H9 (cell line): ENCODE data around the gene HDHD3. TPM values are rescaled to one million over a fixed set of nuclear protein-coding genes. Genes with fewer than 3 reads are reported as not detected.

Experiments used
- DNase-seq: peaks from one replicate; pipeline ENCODE4 v3.0.0-alpha.2; 2017
- H2AFZ ChIP-seq: one replicate; pipeline ENCODE4 v1.6.1; 2013; ENCODE audit warnings: mild to moderate bottlenecking, low read length, control low read depth, moderate library complexity
- H2AK5ac ChIP-seq: 2 replicates; pipeline ENCODE4 v1.6.1; 2013; ENCODE audit warnings: low read length, control low read depth, mixed read lengths; ENCODE audit not compliant: insufficient read length
- H2BK120ac ChIP-seq: one replicate; pipeline ENCODE4 v1.6.1; 2013; ENCODE audit warnings: low read depth, mild to moderate bottlenecking, low read length, control low read depth, inconsistent platforms; ENCODE audit not compliant: poor library complexity, severe bottlenecking
- H2BK12ac ChIP-seq: 2 replicates; pipeline ENCODE4 v1.6.1; 2013; ENCODE audit warnings: low read length, control low read depth, mixed read lengths, low read depth; ENCODE audit not compliant: insufficient read length
- H2BK15ac ChIP-seq: 2 replicates; pipeline ENCODE4 v1.6.1; 2013; ENCODE audit warnings: low read depth, low read length, control low read depth
- H2BK20ac ChIP-seq: one replicate; pipeline ENCODE4 v1.6.1; 2013; ENCODE audit warnings: low read depth, mild to moderate bottlenecking, low read length, control low read depth, inconsistent platforms; ENCODE audit not compliant: poor library complexity, severe bottlenecking
- H2BK5ac ChIP-seq: 2 replicates; pipeline ENCODE4 v1.6.1; 2013; ENCODE audit warnings: low read length, control low read depth, mixed read lengths; ENCODE audit not compliant: insufficient read length
- H3K14ac ChIP-seq: 2 replicates; pipeline ENCODE4 v1.6.1; 2013; ENCODE audit warnings: low read length, control low read depth; ENCODE audit not compliant: insufficient read depth
- H3K18ac ChIP-seq: 2 replicates; pipeline ENCODE4 v1.6.1; 2013; ENCODE audit warnings: low read depth, mild to moderate bottlenecking, mixed read lengths, low read length, control low read depth; ENCODE audit not compliant: insufficient read length
- H3K23ac ChIP-seq: 2 replicates; pipeline ENCODE4 v1.6.1; 2013; ENCODE audit warnings: low read length, control low read depth, mixed read lengths, low read depth; ENCODE audit not compliant: insufficient read length
- H3K23me2 ChIP-seq: 2 replicates; pipeline ENCODE4 v1.6.1; 2013; ENCODE audit warnings: low read depth, mild to moderate bottlenecking, mixed read lengths, low read length, control low read depth; ENCODE audit not compliant: insufficient read length, poor library complexity, severe bottlenecking
- H3K27ac ChIP-seq: 2 replicates; pipeline ENCODE4 v1.5.1; 2013; ENCODE audit warnings: low read length, control low read depth, mixed read lengths, low read depth; ENCODE audit not compliant: insufficient read length
- H3K27me3 ChIP-seq: 2 replicates; pipeline ENCODE4 v1.6.1; 2013; ENCODE audit warnings: low read length, control low read depth, inconsistent platforms; ENCODE audit not compliant: insufficient read depth
- H3K4ac ChIP-seq: 2 replicates; pipeline ENCODE4 v1.6.1; 2013; ENCODE audit warnings: low read depth, mild to moderate bottlenecking, control low read depth, inconsistent platforms, low read length, moderate library complexity
- H3K4me1 ChIP-seq: 2 replicates; pipeline ENCODE4 v1.6.1; 2013; ENCODE audit warnings: low read length, control low read depth, inconsistent platforms; ENCODE audit not compliant: insufficient read depth
- H3K4me2 ChIP-seq: 2 replicates; pipeline ENCODE4 v1.6.1; 2013; ENCODE audit warnings: low read length, control low read depth, mixed read lengths; ENCODE audit not compliant: insufficient read length, insufficient read depth
- H3K56ac ChIP-seq: 2 replicates; pipeline ENCODE4 v1.6.1; 2013; ENCODE audit warnings: low read depth, mild to moderate bottlenecking, mixed read lengths, low read length, control low read depth; ENCODE audit not compliant: insufficient read length
- H3K79me1 ChIP-seq: 2 replicates; pipeline ENCODE4 v1.6.1; 2013; ENCODE audit warnings: low read depth, mild to moderate bottlenecking, moderate library complexity, low read length, control low read depth, inconsistent platforms; ENCODE audit not compliant: insufficient read depth, poor library complexity, severe bottlenecking
- H3K79me2 ChIP-seq: 2 replicates; pipeline ENCODE4 v1.6.1; 2013; ENCODE audit warnings: low read length, control low read depth, inconsistent platforms; ENCODE audit not compliant: insufficient read depth
- H3K9ac ChIP-seq: 2 replicates; pipeline ENCODE4 v1.6.1; 2013; ENCODE audit warnings: low read length, control low read depth, mixed read lengths; ENCODE audit not compliant: insufficient read length; ENCODE audit errors: extremely low read depth
- H3K9me3 ChIP-seq: one replicate; pipeline ENCODE4 v1.6.1; 2013; ENCODE audit warnings: low read depth, low read length, inconsistent platforms; ENCODE audit not compliant: control insufficient read depth
- H3T11ph ChIP-seq: one replicate; pipeline ENCODE4 v1.6.1; 2013; ENCODE audit warnings: mild to moderate bottlenecking, low read length, control low read depth, inconsistent platforms
- H4K20me1 ChIP-seq: one replicate; pipeline ENCODE4 v1.6.1; 2013; ENCODE audit not compliant: control insufficient read depth, insufficient read length, insufficient read depth
- H4K5ac ChIP-seq: 2 replicates; pipeline ENCODE4 v1.6.1; 2013; ENCODE audit warnings: low read depth, mild to moderate bottlenecking, mixed read lengths, low read length, control low read depth; ENCODE audit not compliant: insufficient read length
- H4K8ac ChIP-seq: replicated peaks from 2 replicates; pipeline ENCODE4 v1.6.1; 2013; ENCODE audit warnings: low read length, control low read depth, mixed read lengths, low read depth; ENCODE audit not compliant: insufficient read length
- H4K91ac ChIP-seq: 2 replicates; pipeline ENCODE4 v1.6.1; 2013; ENCODE audit warnings: low read depth, mild to moderate bottlenecking, moderate library complexity, mixed read lengths, low read length, control low read depth; ENCODE audit not compliant: insufficient read length
- H3K27ac Mint-ChIP-seq, 3 experiments: 2 replicates in 2 of 3; 3 replicates in 1 of 3; pipeline ENCODE4 v1.8.0; 2020 to 2021; ENCODE audit warnings: mixed read lengths in 3 of 3, mild to moderate bottlenecking in 1 of 3, moderate library complexity in 1 of 3
- H3K27me3 Mint-ChIP-seq: 2 replicates; pipeline ENCODE4 v1.8.0; 2021; ENCODE audit warnings: low read depth, mild to moderate bottlenecking, moderate library complexity, mixed read lengths
- H3K36me3 Mint-ChIP-seq, 3 experiments: 2 replicates in 2 of 3; 3 replicates in 1 of 3; pipeline ENCODE4 v1.8.0; 2020 to 2021; ENCODE audit warnings: low read depth in 3 of 3, mixed read lengths in 3 of 3; ENCODE audit not compliant: insufficient read depth in 1 of 3
- H3K4me1 Mint-ChIP-seq, 2 experiments: 2 replicates each; pipeline ENCODE4 v1.8.0; 2020; ENCODE audit warnings: mixed read lengths in 2 of 2
- H3K4me3 Mint-ChIP-seq, 2 experiments: 2 replicates in 1 of 2; 3 replicates in 1 of 2; pipeline ENCODE4 v1.8.0; 2020 to 2021; ENCODE audit warnings: mild to moderate bottlenecking in 2 of 2, mixed read lengths in 2 of 2, moderate library complexity in 1 of 2
- H3K9me3 Mint-ChIP-seq, 2 experiments: 2 replicates in 1 of 2; 3 replicates in 1 of 2; pipeline ENCODE4 v1.8.0; 2020; ENCODE audit warnings: mild to moderate bottlenecking in 2 of 2, mixed read lengths in 2 of 2, moderate library complexity in 1 of 2
- WGBS: extraction: QIAGEN DNeasy Blood & Tissue Kit; methylation state at CpG from one replicate; pipeline ENCODE4 v1.1.7; 2013; ENCODE audit warnings: missing lambda C conversion rate, low lambda C conversion rate, mixed read lengths; ENCODE audit not compliant: insufficient read length; ENCODE audit errors: extremely low coverage; 5-methylcytosine and 5-hydroxymethylcytosine counted together
- total RNA-seq: library from RNA; stranded (reverse); gene quantifications from 2 replicates; pipeline ENCODE4 v1.2.1, GENCODE V29; 2021
- TF ChIP-seq, protein P1 (sequence below): fragments of 200-600 bp; sonication (generic); conservative IDR thresholded peaks from 3 replicates; pipeline ENCODE4 v1.8.0; 2021; ENCODE audit warnings: antibody characterized with exemption, mild to moderate bottlenecking

The HDHD3 gene
- total RNA-seq, 1 experiment from 2014 or later: 10.9 TPM

DNA sequence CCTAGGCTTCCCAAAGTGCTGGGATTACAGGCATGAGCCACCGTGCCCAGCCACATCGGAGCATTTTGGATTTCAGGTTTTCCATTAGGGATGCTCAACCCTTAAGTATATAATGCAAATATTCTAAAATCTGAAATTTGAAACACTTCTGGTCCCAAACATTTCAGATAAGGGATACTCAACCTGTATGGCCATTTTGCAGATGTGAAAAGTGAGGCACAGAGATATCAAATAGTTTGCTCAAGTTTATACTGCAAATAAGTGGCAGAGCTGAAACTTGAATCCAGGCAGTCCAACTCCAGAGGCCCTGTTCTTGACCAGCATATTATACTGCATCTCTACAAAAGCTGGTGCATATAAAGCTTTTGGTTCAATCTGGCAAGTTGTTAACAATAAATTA, 39.1 kb downstream of the HDHD3 start:
- H3K36me3 Mint-ChIP-seq: no peaks in the 10 kb centered on the region
- H2AFZ ChIP-seq: no peak overlapping the region

More for the DNA sequence above, 39.1 kb downstream of the HDHD3 start:
- Histone ChIP-seq H3K79me1 (no peaks in the 10 kb centered on the region), H3K9me3 (no peaks in the 10 kb centered on the region), H3K18ac (no peak overlapping the region), H3K27me3 (no peaks in the 10 kb centered on the region; the same call in 1 of the 2 replicates), H2BK120ac (no peak overlapping the region), H3K4me2 (no peak overlapping the region), H3K56ac (no peak overlapping the region), H3T11ph (no peak overlapping the region), H3K4me1 (no peaks in the 10 kb centered on the region), H4K91ac (no peak overlapping the region), H2BK15ac (no peak overlapping the region), H2AK5ac (no peak overlapping the region), H3K79me2 (no peaks in the 10 kb centered on the region), H3K27ac (no peak overlapping the region), H3K9ac (no peak overlapping the region), H2BK12ac (no peak overlapping the region), H4K5ac (no peak overlapping the region), H3K4ac (no peak overlapping the region), H3K23me2 (peaks cover 9% of the 10 kb centered on the region), H4K8ac (no peak overlapping the region), H2BK20ac (no peak overlapping the region), H2BK5ac (no peak overlapping the region), H3K14ac (no peak overlapping the region), H4K20me1 (no peaks in the 10 kb centered on the region), H3K23ac (no peak overlapping the region)
- H3K27ac Mint-ChIP-seq: no peak overlapping the region
- TF ChIP-seq, protein P1, sequence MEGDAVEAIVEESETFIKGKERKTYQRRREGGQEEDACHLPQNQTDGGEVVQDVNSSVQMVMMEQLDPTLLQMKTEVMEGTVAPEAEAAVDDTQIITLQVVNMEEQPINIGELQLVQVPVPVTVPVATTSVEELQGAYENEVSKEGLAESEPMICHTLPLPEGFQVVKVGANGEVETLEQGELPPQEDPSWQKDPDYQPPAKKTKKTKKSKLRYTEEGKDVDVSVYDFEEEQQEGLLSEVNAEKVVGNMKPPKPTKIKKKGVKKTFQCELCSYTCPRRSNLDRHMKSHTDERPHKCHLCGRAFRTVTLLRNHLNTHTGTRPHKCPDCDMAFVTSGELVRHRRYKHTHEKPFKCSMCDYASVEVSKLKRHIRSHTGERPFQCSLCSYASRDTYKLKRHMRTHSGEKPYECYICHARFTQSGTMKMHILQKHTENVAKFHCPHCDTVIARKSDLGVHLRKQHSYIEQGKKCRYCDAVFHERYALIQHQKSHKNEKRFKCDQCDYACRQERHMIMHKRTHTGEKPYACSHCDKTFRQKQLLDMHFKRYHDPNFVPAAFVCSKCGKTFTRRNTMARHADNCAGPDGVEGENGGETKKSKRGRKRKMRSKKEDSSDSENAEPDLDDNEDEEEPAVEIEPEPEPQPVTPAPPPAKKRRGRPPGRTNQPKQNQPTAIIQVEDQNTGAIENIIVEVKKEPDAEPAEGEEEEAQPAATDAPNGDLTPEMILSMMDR: no peak
- no CpG with 5 or more reads among the region's 2 CpGs for WGBS
- H3K27me3 Mint-ChIP-seq: peaks cover 32% of the 10 kb centered on the region
- no peak for DNase-seq
- H3K9me3 Mint-ChIP-seq: no peaks in the 10 kb centered on the region; a peak in 1 of 5 replicates
- no peak overlapping the region for H3K4me3 Mint-ChIP-seq
- peaks cover 0 to 7% of the 10 kb centered on the region in 2 experiments for H3K4me1 Mint-ChIP-seq
